Nasal cavity respiratory epithelium epithelial cell of viscerocranial mucosa (primary cell): Measurements from ENCODE around the gene LDLRAD2. TPM values are rescaled to one million over a fixed set of nuclear protein-coding genes. Genes with fewer than 3 reads are reported as not detected.

ENCODE experiments used
- total RNA-seq: library from RNA; depleted of rRNA; stranded (reverse); fragments of >200 nt; gene quantifications from 2 replicates; pipeline ENCODE4 v1.2.3, GENCODE V29; 2014

The LDLRAD2 gene, protein sequence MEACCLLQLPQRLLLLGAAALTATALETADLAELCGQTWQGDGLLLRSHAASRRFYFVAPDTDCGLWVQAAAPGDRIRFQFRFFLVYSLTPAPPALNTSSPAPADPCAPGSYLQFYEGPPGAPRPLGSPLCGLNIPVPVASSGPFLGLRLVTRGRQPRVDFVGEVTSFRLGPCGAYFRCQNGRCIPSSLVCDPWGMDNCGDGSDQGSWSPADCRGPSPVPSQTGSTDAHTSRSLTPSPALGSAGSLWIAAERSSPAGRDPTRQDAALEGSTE
- not detected in 2 replicates for total RNA-seq

DNA sequence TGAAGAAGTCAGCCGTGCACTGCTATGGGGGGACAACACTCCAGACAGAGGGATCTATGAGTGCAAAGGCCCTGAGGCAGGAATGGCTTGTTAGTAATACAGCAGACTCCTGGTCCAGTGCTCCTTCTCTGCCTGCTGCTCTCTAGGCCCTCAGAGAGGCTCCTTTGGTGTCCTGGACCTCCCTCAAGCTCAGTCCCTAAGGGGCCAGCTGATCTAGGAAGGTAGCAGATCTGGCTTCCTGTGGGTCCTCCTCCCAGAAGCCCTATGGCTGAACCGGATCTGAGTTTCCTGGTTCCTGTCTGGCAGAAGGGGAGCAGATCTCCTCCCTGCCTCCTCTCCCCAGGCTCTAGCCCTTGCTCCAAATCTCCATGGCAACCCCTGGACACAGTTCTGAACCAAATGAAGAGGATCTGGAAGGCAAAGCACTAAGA is at the start of gene LDLRAD2:
TSS of gene LDLRAD2 (plus strand) at position 391 of the 431 bp plus-strand sequence. CDS start 187 bp downstream, outside the sequence.

GRCh38 chr1:21782868-21783678 is 29.0 kb upstream of the LDLRAD2 start, which contains the start of gene USP48:
USP48 (minus strand) TSS chr1:21783149; CDS start chr1:21782957, 192 bp downstream.

Other genes with a start within 250 kb of the LDLRAD2 start
- 2.6 and 4.1 TPM in 2 replicates for gene RAP1GAP, start 142.9 kb upstream of the LDLRAD2 start, total RNA-seq
- 35.2 and 57.6 TPM in 2 replicates for gene USP48, start 29.1 kb upstream of the LDLRAD2 start, total RNA-seq
- 49.2 and 521 TPM in 2 replicates for gene HSPG2, start 125.0 kb downstream of the LDLRAD2 start, total RNA-seq
- not detected in 2 replicates for gene CELA3B, start 164.8 kb downstream of the LDLRAD2 start, total RNA-seq
- gene CELA3A, start 189.4 kb downstream of the LDLRAD2 start, total RNA-seq, result not detected in 2 replicates
- 322 and 370 TPM in 2 replicates for gene CDC42, start 240.4 kb downstream of the LDLRAD2 start, total RNA-seq